Amniotic stem cell (primary cell): ENCODE data around the gene SERPINE3.

Experiments
- DNase-seq: peaks from one replicate; lab custom pipeline; 2025; lab: John Stamatoyannopoulos, UW

The SERPINE3 gene

GRCh38 chr13:51339354-51339753, at the start of gene SERPINE3:
Gene SERPINE3, plus strand, starts transcription at chr13:51339691. Its CDS starts 1,401 bp downstream, at chr13:51341092.
- DNase-seq, result no peak

DNA sequence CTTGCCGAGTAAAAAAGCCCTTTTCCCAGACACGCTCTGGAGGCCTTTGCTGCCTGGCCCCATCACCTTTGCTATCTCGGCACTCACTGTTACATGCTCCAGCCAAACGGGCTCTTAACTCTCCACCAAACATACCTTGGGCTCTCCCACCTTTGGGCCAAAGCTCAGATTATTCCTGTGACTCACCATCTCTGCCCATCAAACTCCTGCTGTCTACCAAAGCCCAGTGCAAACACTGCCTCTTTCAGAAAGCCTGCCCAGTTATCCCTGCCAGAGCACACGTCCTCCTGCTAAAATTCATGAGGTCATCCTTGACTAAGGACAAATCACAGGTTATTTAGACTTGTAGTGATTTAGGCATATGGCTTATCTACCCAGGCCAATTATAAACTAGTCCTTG, 48.1 kb upstream of the SERPINE3 start:
- DNase-seq, result no peak

- DNase-seq, result no peak
These were observed 47.4 kb upstream of the SERPINE3 start for GRCh38 chr13:51292000-51292565.

DNA sequence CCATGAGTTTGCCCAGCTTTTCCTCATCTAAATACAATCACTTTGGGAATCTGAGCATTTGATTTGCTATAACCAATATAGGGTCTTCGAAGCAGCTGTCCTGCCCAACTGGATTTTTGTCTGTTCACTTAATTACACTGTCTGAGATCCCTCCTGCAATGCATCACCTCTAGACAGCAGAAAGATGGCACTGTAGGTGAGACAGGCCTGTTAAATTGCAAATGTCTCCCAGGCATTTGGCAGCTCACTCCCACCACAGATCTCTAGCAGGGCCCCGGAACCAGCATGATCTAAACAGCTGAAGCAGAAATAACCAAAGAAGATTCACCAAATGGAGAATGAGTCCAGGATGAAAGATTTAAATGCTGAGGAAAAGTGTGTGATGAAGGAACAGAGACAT, 41.9 kb upstream of the SERPINE3 start:
- DNase-seq, result no peak

DNA sequence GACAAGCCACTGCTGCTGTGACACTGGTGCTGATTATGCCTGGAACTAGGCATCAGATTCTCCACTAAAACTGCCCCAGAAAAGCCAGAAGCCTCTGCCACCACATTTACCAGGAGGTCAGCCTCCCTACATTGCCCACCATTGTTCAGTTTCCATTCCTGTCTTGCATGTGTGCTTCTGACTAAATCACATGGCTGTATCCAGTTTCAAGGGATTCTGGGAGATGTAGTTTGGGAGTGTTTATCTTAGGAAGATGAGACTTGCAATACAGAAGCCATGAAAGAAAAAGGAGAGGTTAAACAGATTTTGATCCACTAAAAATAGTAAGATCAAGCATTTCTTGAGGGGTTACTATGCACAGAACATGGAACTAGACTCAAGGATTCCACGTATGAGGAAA, 40.7 kb upstream of the SERPINE3 start:
- DNase-seq, result no peak

GRCh38 chr13:51303063-51303552, 36.4 kb upstream of the SERPINE3 start:
- no peak for DNase-seq

DNA sequence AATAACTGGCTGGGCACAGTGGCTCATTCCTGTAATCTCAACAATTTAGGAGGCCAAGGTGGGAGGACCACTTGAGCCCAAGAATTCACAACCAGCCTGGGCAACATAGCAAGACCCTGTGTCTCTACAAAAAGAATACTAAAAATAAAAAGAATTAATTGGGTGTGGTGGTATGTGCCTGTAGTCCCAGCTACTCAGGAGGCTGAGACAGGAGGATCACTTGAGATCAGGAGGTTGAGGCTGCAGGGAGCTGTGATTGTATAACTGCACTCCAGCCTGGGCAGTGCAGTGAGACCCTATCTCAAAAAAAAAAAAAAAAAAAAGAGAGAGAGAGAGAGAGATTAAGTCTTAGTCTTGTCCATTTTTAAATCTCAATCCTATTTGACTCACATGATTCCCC, 35.6 kb upstream of the SERPINE3 start:
- no peak for DNase-seq

DNA sequence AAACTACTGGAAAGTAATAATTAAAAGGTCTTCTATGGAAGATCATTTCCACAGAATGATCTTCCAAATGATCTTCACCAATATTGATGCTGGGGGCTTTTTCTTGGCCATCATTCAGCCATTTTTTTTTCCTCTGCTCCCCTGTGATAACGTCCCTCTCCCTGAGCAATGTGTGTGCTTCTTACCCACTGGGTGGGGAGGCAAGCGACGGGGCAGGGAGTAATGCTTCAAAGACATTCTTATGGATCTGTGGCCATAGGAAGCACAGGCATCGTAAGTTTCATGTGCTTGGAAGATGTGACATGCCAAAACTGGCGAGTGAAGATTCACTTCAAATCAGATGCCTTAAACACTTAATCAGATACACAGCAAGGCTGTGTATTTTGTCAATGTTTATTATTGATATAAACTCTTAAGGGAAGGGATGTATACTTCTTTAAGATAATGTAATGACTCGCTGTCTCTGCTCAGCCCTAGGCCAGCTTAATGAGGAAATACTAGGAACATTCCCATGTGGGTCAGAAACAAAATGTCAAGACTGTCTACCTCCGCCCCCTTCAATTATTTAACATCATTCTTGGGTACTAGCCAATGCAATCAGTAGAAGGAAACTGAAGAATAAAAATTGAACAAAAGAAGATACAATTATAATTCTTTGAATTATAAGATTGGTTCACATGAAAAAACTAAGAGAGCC, 34.1 kb upstream of the SERPINE3 start:
- DNase-seq, result no peak

- DNase-seq, result no peak
These were observed 30.7 kb upstream of the SERPINE3 start for GRCh38 chr13:51308781-51309180.

DNA sequence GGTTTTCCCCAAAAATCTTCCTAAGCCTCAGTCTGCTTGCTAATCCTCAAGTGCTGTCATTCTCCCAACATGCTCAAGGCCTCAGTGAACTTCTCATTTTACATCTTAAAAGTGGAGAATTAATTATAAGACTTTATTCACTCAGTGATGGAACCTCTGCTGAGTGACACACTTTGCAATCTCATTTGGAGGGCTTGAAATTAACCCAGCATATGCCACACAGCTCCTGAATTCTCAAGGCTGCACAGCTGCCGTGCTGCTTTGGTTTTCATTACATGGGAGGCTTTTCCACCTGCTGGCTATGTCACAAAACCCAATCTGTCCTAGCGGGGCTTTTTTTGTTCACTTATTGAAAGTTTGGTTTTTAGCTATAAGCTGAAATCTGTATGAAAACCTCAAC, 28.3 kb upstream of the SERPINE3 start:
- DNase-seq, result no peak

DNA sequence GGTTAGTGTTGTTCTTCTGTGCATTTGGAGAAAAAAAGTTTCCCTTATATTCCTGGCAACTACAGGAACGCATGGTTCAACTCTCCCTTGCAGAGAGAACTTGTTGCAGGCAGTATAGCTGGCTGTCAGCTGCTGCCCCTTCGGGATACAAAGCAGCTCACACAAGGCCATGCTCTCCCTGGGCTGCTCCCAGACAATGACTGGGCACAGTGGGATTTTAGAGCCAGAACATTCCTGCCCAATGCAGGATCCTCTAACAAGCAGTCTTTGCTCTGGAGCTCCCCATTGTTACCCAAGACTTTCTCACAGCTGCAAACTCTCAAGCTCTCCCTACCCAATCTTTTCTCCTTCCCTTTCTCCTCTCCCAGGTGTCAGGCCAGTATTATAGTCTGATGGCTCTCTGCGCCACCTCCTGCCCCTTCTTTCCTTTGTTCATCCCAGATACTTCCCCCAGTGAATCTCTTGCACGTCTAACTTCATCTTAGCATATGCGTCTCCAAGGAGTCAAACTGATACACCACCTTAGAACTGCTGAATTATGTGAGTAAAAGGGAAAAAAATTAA, 27.5 kb upstream of the SERPINE3 start:
- DNase-seq, result no peak

GRCh38 chr13:51313619-51314018, 25.9 kb upstream of the SERPINE3 start:
- no peak for DNase-seq

- DNase-seq, result no peak
These were observed 22.2 kb upstream of the SERPINE3 start for GRCh38 chr13:51317262-51317661.

- DNase-seq, result no peak
These were observed 21.5 kb upstream of the SERPINE3 start for GRCh38 chr13:51318015-51318414.

DNA sequence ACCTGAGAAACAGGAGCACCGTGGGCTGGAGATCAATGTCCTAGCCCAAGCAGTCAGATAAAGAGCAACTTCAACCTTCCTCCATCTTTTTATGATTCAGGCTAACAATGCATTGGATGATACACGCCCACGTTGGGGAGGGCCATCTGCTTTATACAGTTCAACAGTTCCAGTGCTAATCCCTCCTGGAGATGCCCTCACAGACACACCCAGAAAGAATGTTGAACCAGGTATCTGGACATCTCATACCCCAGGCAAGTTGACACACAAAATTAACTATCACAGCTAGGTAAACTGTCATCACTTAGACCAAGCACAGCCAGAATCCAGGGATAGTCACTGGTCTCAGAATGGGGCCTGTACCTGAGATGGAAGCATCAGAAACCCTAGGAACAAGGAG, 20.6 kb upstream of the SERPINE3 start:
- DNase-seq, result no peak

DNA sequence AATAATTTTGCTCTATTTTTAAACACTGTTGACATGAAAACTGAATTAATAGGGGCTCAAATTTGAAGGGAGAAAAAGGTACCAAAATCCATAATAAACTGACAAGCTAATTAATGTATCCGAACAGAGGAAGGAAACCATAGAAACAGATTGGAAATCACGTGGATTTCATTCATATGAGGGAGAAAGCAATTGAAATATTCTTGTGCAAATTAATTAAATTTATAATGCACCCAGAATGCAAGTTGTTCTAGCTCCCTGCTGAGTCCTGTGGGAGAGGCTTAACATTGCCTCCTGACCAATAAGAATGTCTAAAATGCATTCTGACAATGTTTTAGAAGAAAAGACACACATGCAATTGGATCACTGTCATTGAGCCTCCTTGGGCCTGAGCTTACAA, 17.7 kb upstream of the SERPINE3 start:
- no peak for DNase-seq

GRCh38 chr13:51322826-51323225, 16.7 kb upstream of the SERPINE3 start:
- DNase-seq, result no peak

DNA sequence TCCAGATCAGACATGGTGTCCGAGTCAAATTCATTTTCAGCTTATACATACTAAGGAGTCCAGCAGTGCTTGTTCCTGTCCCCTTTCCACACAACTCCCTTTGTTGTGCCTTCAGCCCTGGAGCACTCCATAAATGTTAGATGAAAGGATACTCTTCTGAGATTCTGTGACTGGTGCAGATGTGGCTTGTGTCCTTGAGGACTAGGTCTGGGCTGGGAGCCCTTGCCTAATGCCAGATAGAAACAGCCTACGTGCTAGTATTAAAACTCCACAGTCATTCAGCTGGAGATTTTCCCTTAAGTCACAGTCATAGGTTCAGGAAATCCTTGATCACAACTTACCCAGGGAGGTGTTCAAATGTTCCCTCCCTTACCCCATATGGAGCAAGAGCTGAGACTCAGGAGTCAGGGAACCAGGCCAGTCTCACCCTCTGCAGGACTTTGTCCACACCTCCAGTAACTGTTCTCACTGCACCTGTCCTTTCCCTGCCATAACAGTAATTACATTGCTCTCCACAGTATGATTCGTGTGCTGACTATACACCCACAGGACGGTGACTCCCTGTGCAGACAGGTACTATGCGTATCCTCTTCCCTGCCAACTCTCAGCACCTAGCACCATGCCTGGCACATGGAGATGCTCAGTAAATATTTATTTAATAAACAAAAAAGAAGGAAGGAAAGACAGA, 15.5 kb upstream of the SERPINE3 start:
- DNase-seq, result no peak

DNA sequence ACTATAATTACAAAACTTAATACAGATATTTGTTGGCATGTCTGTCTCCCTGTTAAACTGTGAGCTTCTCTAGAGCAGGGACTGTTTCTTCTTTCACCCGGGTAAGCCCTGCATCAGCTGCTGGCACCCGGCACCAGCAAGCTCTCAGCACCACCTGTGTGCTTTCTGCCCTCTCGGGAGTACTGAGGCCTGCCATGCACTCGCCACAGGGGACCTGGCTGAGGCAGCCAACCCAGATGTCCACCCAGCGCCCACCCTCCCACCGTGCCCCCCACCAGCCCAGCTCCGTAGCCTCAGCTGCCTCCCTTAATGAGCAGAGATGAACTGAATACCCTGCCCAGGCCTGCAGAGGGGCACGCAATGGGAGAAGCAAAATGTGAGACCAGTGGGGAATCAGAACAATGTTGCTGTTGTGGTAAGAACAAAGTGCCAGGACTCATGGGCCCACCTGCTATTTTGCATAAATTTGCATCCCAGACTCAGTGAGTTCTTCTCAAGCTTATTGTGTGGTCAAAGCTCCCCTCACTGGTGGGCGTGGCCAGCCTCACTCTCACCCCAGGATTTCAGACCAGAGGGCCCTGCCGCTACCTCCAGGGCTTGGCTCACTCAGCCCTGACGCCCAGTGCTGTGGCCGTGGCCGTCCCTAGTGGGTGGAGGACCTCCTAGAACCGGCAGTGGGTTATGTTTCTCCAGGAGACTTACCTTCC, 14.6 kb upstream of the SERPINE3 start:
- no peak for DNase-seq

- no peak for DNase-seq
These were observed 13.7 kb upstream of the SERPINE3 start for GRCh38 chr13:51325837-51326236.

DNA sequence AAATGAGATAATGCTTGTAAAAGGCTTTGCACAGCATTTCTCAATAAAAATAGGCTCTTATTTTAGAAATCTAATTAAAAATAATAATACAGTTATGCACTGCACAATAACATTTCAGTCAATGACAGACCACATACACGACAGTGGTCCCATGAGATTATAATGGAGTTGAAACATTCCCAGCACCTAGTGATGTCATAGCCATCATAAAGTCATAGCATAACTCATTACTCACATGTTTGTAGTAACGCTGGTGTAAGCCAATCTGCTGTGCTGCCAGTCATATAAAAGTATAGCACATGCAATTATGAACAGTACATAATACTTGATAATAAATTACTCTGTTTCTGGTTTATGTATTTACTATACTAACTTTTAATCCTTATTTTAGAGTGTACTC, 12.7 kb upstream of the SERPINE3 start:
- no peak for DNase-seq

DNA sequence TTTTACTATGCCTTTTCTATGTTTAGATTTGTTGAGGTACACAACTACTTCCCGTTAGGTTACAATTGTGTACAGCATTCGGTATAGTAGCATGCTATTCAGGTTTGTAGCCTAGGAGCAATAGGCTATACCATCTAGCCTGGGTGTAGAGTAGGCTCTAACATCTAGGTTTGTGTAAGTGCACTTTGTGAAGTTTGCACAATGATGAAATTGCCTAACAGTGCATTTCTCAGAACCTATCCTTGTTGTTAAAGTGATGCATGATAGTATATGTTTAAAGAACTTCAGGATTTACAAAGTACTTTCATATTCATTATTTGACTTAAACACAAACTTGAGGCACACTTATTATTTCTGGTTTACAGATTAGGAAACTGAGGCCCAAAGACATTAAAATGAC, 11.5 kb upstream of the SERPINE3 start:
- no peak for DNase-seq
